Measurements from ENCODE around the gene SOD1. TPM values are rescaled to one million over a fixed set of nuclear protein-coding genes. Genes with fewer than 3 reads are reported as not detected.

Gene SOD1
- total and polyA plus RNA-seq, 2 of the 13 experiments (the other 11 are each of a cell fraction or from before 2014, with no cell fraction given), result 317 to 537 TPM

DNA sequence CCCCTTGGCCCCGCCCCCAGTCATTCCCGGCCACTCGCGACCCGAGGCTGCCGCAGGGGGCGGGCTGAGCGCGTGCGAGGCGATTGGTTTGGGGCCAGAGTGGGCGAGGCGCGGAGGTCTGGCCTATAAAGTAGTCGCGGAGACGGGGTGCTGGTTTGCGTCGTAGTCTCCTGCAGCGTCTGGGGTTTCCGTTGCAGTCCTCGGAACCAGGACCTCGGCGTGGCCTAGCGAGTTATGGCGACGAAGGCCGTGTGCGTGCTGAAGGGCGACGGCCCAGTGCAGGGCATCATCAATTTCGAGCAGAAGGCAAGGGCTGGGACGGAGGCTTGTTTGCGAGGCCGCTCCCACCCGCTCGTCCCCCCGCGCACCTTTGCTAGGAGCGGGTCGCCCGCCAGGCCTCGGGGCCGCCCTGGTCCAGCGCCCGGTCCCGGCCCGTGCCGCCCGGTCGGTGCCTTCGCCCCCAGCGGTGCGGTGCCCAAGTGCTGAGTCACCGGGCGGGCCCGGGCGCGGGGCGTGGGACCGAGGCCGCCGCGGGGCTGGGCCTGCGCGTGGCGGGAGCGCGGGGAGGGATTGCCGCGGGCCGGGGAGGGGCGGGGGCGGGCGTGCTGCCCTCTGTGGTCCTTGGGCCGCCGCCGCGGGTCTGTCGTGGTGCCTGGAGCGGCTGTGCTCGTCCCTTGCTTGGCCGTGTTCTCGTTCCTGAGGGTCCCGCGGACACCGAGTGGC, at the start of gene SOD1 (continued):
- TF ChIP-seq FOXM1 (CRISPR knock-in tag; IDR thresholded peaks at IDR 0.05) (peak; percentile 79; the same call in 1 of the 2 replicates), ZNF335 (CRISPR knock-in tag; IDR thresholded peaks at IDR 0.05) (no peak), SOX6 (IDR thresholded peaks at IDR 0.05) (no peak), SOX6 (CRISPR knock-in tag; IDR thresholded peaks at IDR 0.05) (peak; percentile 55), ATAD3A (CRISPR knock-in tag; IDR thresholded peaks at IDR 0.05) (no peak), DR1 (CRISPR knock-in tag; IDR thresholded peaks at IDR 0.05) (peak; percentile 99), ZNF781 (CRISPR knock-in tag; IDR thresholded peaks at IDR 0.05; ENCODE audit: borderline replicate concordance, not compliant biosample characterization) (peak; percentile 58), ZNF713 (CRISPR knock-in tag; IDR thresholded peaks at IDR 0.05) (no peak), XBP1 (CRISPR knock-in tag; IDR thresholded peaks at IDR 0.05) (0 out of 2 replicates have a peak, but pooled peaks have one; percentile 50), MIXL1 (CRISPR knock-in tag; IDR thresholded peaks at IDR 0.05) (peak; percentile 48; the same call in 1 of the 2 replicates)
- TF ChIP-seq, protein P1, sequence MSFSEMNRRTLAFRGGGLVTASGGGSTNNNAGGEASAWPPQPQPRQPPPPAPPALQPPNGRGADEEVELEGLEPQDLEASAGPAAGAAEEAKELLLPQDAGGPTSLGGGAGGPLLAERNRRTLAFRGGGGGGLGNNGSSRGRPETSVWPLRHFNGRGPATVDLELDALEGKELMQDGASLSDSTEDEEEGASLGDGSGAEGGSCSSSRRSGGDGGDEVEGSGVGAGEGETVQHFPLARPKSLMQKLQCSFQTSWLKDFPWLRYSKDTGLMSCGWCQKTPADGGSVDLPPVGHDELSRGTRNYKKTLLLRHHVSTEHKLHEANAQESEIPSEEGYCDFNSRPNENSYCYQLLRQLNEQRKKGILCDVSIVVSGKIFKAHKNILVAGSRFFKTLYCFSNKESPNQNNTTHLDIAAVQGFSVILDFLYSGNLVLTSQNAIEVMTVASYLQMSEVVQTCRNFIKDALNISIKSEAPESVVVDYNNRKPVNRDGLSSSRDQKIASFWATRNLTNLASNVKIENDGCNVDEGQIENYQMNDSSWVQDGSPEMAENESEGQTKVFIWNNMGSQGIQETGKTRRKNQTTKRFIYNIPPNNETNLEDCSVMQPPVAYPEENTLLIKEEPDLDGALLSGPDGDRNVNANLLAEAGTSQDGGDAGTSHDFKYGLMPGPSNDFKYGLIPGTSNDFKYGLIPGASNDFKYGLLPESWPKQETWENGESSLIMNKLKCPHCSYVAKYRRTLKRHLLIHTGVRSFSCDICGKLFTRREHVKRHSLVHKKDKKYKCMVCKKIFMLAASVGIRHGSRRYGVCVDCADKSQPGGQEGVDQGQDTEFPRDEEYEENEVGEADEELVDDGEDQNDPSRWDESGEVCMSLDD (CRISPR knock-in tag; IDR thresholded peaks at IDR 0.05; ENCODE audit: borderline replicate concordance), result peak; percentile 10; the same call in 1 of the 2 replicates
- TF ChIP-seq, protein P2, sequence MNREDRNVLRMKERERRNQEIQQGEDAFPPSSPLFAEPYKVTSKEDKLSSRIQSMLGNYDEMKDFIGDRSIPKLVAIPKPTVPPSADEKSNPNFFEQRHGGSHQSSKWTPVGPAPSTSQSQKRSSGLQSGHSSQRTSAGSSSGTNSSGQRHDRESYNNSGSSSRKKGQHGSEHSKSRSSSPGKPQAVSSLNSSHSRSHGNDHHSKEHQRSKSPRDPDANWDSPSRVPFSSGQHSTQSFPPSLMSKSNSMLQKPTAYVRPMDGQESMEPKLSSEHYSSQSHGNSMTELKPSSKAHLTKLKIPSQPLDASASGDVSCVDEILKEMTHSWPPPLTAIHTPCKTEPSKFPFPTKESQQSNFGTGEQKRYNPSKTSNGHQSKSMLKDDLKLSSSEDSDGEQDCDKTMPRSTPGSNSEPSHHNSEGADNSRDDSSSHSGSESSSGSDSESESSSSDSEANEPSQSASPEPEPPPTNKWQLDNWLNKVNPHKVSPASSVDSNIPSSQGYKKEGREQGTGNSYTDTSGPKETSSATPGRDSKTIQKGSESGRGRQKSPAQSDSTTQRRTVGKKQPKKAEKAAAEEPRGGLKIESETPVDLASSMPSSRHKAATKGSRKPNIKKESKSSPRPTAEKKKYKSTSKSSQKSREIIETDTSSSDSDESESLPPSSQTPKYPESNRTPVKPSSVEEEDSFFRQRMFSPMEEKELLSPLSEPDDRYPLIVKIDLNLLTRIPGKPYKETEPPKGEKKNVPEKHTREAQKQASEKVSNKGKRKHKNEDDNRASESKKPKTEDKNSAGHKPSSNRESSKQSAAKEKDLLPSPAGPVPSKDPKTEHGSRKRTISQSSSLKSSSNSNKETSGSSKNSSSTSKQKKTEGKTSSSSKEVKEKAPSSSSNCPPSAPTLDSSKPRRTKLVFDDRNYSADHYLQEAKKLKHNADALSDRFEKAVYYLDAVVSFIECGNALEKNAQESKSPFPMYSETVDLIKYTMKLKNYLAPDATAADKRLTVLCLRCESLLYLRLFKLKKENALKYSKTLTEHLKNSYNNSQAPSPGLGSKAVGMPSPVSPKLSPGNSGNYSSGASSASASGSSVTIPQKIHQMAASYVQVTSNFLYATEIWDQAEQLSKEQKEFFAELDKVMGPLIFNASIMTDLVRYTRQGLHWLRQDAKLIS (CRISPR knock-in tag; IDR thresholded peaks at IDR 0.05), result peak; percentile 70; the same call in 1 of the 2 replicates
- TF ChIP-seq, protein P3, sequence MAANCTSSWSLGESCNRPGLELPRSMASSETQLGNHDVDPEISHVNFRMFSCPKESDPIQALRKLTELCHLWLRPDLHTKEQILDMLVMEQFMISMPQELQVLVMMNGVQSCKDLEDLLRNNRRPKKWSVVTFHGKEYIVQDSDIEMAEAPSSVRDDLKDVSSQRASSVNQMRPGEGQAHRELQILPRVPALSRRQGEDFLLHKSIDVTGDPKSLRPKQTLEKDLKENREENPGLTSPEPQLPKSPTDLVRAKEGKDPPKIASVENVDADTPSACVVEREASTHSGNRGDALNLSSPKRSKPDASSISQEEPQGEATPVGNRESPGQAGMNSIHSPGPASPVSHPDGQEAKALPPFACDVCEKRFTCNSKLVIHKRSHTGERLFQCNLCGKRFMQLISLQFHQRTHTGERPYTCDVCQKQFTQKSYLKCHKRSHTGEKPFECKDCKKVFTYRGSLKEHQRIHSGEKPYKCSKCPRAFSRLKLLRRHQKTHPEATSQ (CRISPR knock-in tag; IDR thresholded peaks at IDR 0.05; ENCODE audit: borderline replicate concordance), result no peak
- TF ChIP-seq, protein P4, sequence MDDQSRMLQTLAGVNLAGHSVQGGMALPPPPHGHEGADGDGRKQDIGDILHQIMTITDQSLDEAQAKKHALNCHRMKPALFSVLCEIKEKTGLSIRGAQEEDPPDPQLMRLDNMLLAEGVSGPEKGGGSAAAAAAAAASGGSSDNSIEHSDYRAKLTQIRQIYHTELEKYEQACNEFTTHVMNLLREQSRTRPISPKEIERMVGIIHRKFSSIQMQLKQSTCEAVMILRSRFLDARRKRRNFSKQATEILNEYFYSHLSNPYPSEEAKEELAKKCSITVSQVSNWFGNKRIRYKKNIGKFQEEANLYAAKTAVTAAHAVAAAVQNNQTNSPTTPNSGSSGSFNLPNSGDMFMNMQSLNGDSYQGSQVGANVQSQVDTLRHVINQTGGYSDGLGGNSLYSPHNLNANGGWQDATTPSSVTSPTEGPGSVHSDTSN (CRISPR knock-in tag; IDR thresholded peaks at IDR 0.05; ENCODE audit: borderline replicate concordance), result no peak
- TF ChIP-seq, protein P5, sequence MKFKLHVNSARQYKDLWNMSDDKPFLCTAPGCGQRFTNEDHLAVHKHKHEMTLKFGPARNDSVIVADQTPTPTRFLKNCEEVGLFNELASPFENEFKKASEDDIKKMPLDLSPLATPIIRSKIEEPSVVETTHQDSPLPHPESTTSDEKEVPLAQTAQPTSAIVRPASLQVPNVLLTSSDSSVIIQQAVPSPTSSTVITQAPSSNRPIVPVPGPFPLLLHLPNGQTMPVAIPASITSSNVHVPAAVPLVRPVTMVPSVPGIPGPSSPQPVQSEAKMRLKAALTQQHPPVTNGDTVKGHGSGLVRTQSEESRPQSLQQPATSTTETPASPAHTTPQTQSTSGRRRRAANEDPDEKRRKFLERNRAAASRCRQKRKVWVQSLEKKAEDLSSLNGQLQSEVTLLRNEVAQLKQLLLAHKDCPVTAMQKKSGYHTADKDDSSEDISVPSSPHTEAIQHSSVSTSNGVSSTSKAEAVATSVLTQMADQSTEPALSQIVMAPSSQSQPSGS (CRISPR knock-in tag; IDR thresholded peaks at IDR 0.05), result peak; percentile 47; the same call in 1 of the 2 replicates
- TF ChIP-seq, protein P6, sequence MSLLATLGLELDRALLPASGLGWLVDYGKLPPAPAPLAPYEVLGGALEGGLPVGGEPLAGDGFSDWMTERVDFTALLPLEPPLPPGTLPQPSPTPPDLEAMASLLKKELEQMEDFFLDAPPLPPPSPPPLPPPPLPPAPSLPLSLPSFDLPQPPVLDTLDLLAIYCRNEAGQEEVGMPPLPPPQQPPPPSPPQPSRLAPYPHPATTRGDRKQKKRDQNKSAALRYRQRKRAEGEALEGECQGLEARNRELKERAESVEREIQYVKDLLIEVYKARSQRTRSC (CRISPR knock-in tag; IDR thresholded peaks at IDR 0.05; ENCODE audit: low read depth), result no peak
